ENCODE results near the gene GRIA4. TPM values are rescaled to one million over a fixed set of nuclear protein-coding genes. Genes with fewer than 3 reads are reported as not detected.

Gene GRIA4
- total and polyA plus RNA-seq, 2 of the 13 experiments (the other 11 are each of a cell fraction or from before 2014, with no cell fraction given), result not detected

GRCh38 chr11:105878510-105878909, 268.6 kb downstream of the GRIA4 start (continued):
- peak; percentile 40 for TF ChIP-seq PAXIP1 (CRISPR knock-in tag; conservative IDR thresholded peaks at IDR 0.05)
- no peak for TF ChIP-seq ZNF274 (CRISPR knock-in tag; IDR thresholded peaks at IDR 0.05)
- TF ChIP-seq NCOA2 (CRISPR knock-in tag; IDR thresholded peaks at IDR 0.05), result peak; percentile 35; the same call in 1 of the 2 replicates
- TF ChIP-seq MAZ (IDR thresholded peaks at IDR 0.05; ENCODE audit: borderline replicate concordance, low read depth, low read length), result no peak
- no peak for TF ChIP-seq MAZ (CRISPR knock-in tag; IDR thresholded peaks at IDR 0.05; ENCODE audit: low read depth)
- no peak for TF ChIP-seq MXD1 (CRISPR knock-in tag; IDR thresholded peaks at IDR 0.05)
- TF ChIP-seq ZNF331 (CRISPR knock-in tag; IDR thresholded peaks at IDR 0.05), result 0 out of 2 replicates have a peak, but pooled peaks have one; percentile 48
- TF ChIP-seq ZNF607 (CRISPR knock-in tag; IDR thresholded peaks at IDR 0.05; ENCODE audit: borderline replicate concordance), result no peak
- TF ChIP-seq ETV5 (CRISPR knock-in tag; IDR thresholded peaks at IDR 0.05; ENCODE audit: borderline replicate concordance), result peak; percentile 31; the same call in 1 of the 2 replicates
- no peak for TF ChIP-seq STAT6 (CRISPR knock-in tag; IDR thresholded peaks at IDR 0.05; ENCODE audit: borderline replicate concordance)
- 0 out of 2 replicates have a peak, but pooled peaks have one; percentile 24 for TF ChIP-seq ZMYM4 (CRISPR knock-in tag; IDR thresholded peaks at IDR 0.05)
- TF ChIP-seq ZNF543 (CRISPR knock-in tag; IDR thresholded peaks at IDR 0.05), result no peak
- TF ChIP-seq THRA (CRISPR knock-in tag; IDR thresholded peaks at IDR 0.05; ENCODE audit: borderline replicate concordance), result peak; percentile 99
- no peak for TF ChIP-seq HNRNPK (IDR thresholded peaks at IDR 0.05; ENCODE audit: low read depth, low read length, poor library complexity, severe bottlenecking)
- TF ChIP-seq NFIB (CRISPR knock-in tag; IDR thresholded peaks at IDR 0.05; ENCODE audit: borderline replicate concordance), result no peak
- peak; percentile 69 for TF ChIP-seq ELF3 (CRISPR knock-in tag; IDR thresholded peaks at IDR 0.05)
- TF ChIP-seq ZNF710 (CRISPR knock-in tag; IDR thresholded peaks at IDR 0.05; ENCODE audit: borderline replicate concordance), result no peak
- TF ChIP-seq SATB2 (CRISPR knock-in tag; IDR thresholded peaks at IDR 0.05), result no peak
- TF ChIP-seq ZNF747 (CRISPR knock-in tag; IDR thresholded peaks at IDR 0.05; ENCODE audit: borderline replicate concordance), result no peak
- TF ChIP-seq SMARCC2 (IDR thresholded peaks at IDR 0.05), result no peak
- TF ChIP-seq RXRA (CRISPR knock-in tag; IDR thresholded peaks at IDR 0.05), result peak; percentile 88; the same call in 1 of the 2 replicates
